Right lobe of liver (tissue), 6 donors: Measurements from ENCODE around the gene USP6NL. TPM values are rescaled to one million over a fixed set of nuclear protein-coding genes. Genes with fewer than 3 reads are reported as not detected.

ENCODE experiments used
- ATAC-seq, 4 donors: fragments of 200-7000 bp; cut with Tn5 transposase; one replicate each; pipeline ENCODE4 v1.9.1; 2020; ENCODE audit warnings: mild to moderate bottlenecking in 4 of 4, moderate library complexity in 4 of 4
- DNase-seq, 3 donors: peaks; one replicate each; pipeline ENCODE4 v3.0.0-alpha.2; 2020
- H3K27ac ChIP-seq, 3 donors: fragments of 200-600 bp; one replicate each; pipeline ENCODE4 v1.8.0; 2022
- H3K27me3 ChIP-seq, 2 donors: fragments of 200-600 bp; one replicate each; pipeline ENCODE4 v1.8.0; 2022
- H3K36me3 ChIP-seq, 4 donors: fragments of 200-600 bp; sonication (generic) in 1 of 4; one replicate each; pipeline versions ENCODE4 v1.5.1 to v1.8.0; 2017 to 2022; ENCODE audit warnings: control low read depth in 1 of 4
- H3K4me1 ChIP-seq, 4 donors: fragments of 200-600 bp; sonication (generic) in 1 of 4; one replicate each; pipeline versions ENCODE4 v1.5.1 to v1.8.0; 2017 to 2022; ENCODE audit warnings: control low read depth in 1 of 4
- H3K4me3 ChIP-seq, 3 donors: fragments of 200-600 bp; one replicate each; pipeline ENCODE4 v1.8.0; 2022
- H3K9me3 ChIP-seq, 4 donors: fragments of 200-600 bp; sonication (generic) in 1 of 4; one replicate each; pipeline versions ENCODE4 v1.5.1 to v1.8.0; 2017 to 2022; ENCODE audit warnings: control low read depth in 1 of 4
- POLR2A ChIP-seq: fragments of 450-650 bp; IDR thresholded peaks from one replicate; pipeline ENCODE4 v1.6.1; 2017; ENCODE audit warnings: antibody characterized with exemption, mild to moderate bottlenecking
- WGBS: methylation state at CpG from one replicate; pipeline ENCODE4 v1.1.6; 2018; ENCODE audit warnings: low coverage, low lambda C conversion rate; ENCODE audit not compliant: insufficient coverage; ENCODE audit errors: missing lambda C conversion rate; 5-methylcytosine and 5-hydroxymethylcytosine counted together
- intact Hi-C, 2 donors: fragments of 100-400 bp; cut with DNase I; formaldehyde crosslinking; loops; one replicate each; pipeline versions ENCODE4 v1.11.2 to v1.14.1; 2022
- total RNA-seq, 6 experiments: library from RNA; depleted of rRNA in 2 of 6; stranded (reverse); fragments of >200 nt in 2 of 6; fragmentation: NEBNext Ultra II Directional in 3 of 6; extraction: Animal tissue kit (Norgen Biotek cat#: 25700) in 3 of 6; gene quantifications; one replicate each; pipeline versions ENCODE4 v1.1.0 to v1.2.4, GENCODE V29; 2016 to 2023
- TF ChIP-seq, protein P1 (sequence below), 4 donors: fragments of 200-600 bp in 3 of 4; fragments of 450-650 bp in 1 of 4; IDR thresholded peaks; one replicate each; pipeline versions ENCODE4 v1.5.1 to v1.8.0; 2016 to 2022; ENCODE audit warnings: antibody characterized with exemption in 4 of 4, mild to moderate bottlenecking in 2 of 4
- donor health status: DM: no; HTN: yes; CAD: no.
- donor health status: DM: no; HTN: no; CAD: no.
- donor health status: DM: no; HTN: no; CAD: no.
- donor health status: DM: no; HTN: yes; CAD: no.
- donor health status: DM: no; HTN: yes; CAD: no.

USP6NL gene
- total RNA-seq, 6 experiments from 2014 or later, result 8.4 to 15.3 (median 11.5) TPM

DNA sequence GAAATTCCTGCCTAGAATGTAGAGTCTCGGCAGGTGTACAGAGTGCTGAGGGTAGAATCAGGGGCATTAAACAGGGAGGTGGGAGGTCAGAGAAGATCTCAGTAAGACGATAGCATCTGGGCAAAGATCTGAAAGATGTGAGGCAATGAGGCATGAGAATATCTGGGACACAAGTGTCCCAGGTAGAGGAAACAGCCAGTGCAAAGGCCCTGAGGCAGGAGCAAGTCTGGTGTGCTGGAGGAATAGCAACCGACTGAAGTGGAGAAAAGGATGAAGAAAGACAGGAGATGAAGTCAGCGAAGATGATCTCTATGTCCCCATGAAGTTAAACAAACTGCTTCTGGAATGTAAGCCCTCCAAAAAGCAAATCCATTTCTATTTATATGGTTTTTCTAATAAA, 84.4 kb downstream of the USP6NL start:
- DNase-seq, result no peak
- no peak for ATAC-seq
- Histone ChIP-seq H3K27me3 (no peaks in the 10 kb centered on the region), H3K9me3 (no peaks in the 10 kb centered on the region), H3K4me1 (peaks cover 0 to 39% (median 10%) of the 10 kb centered on the region in 4 donors), H3K36me3 (no peaks in the 10 kb centered on the region), H3K27ac (no peak overlapping the region), H3K4me3 (no peak overlapping the region)
- intact Hi-C loops, result no loop called here
- 75% methylated on average over 4 of the region's 4 CpGs for WGBS
- TF ChIP-seq, protein P1, sequence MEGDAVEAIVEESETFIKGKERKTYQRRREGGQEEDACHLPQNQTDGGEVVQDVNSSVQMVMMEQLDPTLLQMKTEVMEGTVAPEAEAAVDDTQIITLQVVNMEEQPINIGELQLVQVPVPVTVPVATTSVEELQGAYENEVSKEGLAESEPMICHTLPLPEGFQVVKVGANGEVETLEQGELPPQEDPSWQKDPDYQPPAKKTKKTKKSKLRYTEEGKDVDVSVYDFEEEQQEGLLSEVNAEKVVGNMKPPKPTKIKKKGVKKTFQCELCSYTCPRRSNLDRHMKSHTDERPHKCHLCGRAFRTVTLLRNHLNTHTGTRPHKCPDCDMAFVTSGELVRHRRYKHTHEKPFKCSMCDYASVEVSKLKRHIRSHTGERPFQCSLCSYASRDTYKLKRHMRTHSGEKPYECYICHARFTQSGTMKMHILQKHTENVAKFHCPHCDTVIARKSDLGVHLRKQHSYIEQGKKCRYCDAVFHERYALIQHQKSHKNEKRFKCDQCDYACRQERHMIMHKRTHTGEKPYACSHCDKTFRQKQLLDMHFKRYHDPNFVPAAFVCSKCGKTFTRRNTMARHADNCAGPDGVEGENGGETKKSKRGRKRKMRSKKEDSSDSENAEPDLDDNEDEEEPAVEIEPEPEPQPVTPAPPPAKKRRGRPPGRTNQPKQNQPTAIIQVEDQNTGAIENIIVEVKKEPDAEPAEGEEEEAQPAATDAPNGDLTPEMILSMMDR (IDR thresholded peaks at IDR 0.05), result no peak
- TF ChIP-seq POLR2A, result no peak

DNA sequence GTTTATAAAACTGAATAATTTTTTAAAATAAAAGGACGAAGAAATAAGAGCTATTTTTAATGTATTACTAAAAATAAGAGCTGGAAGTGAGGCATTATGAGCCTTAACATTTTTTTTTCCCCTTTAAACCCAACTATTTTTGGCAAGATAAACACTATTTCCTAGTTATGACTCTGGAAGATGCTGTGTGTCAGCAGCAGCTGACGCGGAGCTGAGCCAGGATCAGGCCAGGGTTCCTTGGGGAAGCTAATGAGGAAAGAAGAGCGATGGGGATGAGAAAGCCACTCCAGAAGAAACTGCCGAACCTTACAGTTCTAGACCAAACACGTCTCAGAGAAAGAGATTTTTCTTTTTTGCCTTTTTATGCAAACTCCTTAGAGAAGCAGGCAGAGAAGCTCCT, 85.9 kb downstream of the USP6NL start:
- H3K36me3 ChIP-seq, result no peaks in the 10 kb centered on the region
- TF ChIP-seq POLR2A, result no peak
- TF ChIP-seq, protein P1 (IDR thresholded peaks at IDR 0.05), result no peak
- peak in 1 of 3 donors; percentile 34 for DNase-seq
- peak overlapping the region in 2 of 3 donors; percentile 8 to 31 for H3K27ac ChIP-seq
- peak in 1 of 4 donors; percentile 4 for ATAC-seq
- H3K4me3 ChIP-seq, result no peak overlapping the region
- WGBS, result 65% methylated on average over 6 of the region's 6 CpGs
- H3K4me1 ChIP-seq, result peaks cover 0 to 47% (median 15%) of the 10 kb centered on the region in 4 donors
- intact Hi-C loops, result no loop called here
- H3K9me3 ChIP-seq, result no peaks in the 10 kb centered on the region
- no peaks in the 10 kb centered on the region for H3K27me3 ChIP-seq

- H3K27ac ChIP-seq, result peak overlapping the region; percentile 42 to 55 (median 42)
- DNase-seq, result peak; percentile 32 to 74 (median 66)
- TF ChIP-seq POLR2A, result no peak
- TF ChIP-seq, protein P1 (IDR thresholded peaks at IDR 0.05), result peak in 1 of 4 donors; percentile 19
- peak; percentile 84 to 95 (median 90) for ATAC-seq
- 18% methylated on average over 4 of the region's 4 CpGs for WGBS
- H3K36me3 ChIP-seq, result no peaks in the 10 kb centered on the region
- intact Hi-C loops, result no loop called here
- no peaks in the 10 kb centered on the region for H3K27me3 ChIP-seq
- H3K4me1 ChIP-seq, result peaks cover 0 to 40% (median 15%) of the 10 kb centered on the region in 4 donors
- H3K9me3 ChIP-seq, result no peaks in the 10 kb centered on the region
- H3K4me3 ChIP-seq, result no peak overlapping the region
Measured at GRCh38 chr10:11522821-11523245, 88.6 kb downstream of the USP6NL start.

DNA sequence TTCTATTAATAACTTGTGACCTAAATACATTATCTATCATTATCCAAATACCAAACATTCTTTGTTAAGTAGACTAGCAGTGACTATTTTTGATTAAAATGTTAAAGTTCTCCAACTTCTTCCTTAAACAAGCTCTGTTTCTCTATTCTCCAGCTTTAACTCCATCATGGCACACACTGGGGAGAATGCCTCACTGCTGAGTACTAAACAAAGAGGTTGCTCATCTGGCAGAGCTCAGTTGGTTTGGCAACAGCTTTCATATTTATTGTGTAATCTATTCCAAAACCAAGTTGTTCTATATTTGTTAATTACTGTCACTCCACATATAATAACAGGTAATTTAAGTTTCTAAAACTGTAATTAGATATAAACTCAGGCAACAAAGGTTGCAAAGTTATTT, 89.6 kb downstream of the USP6NL start:
- Histone ChIP-seq H3K27ac (peak overlapping the region in 2 of 3 donors; percentile 42 to 55), H3K4me1 (peaks cover 0 to 44% (median 15%) of the 10 kb centered on the region in 4 donors), H3K9me3 (no peaks in the 10 kb centered on the region), H3K27me3 (no peaks in the 10 kb centered on the region), H3K4me3 (no peak overlapping the region), H3K36me3 (no peaks in the 10 kb centered on the region)
- intact Hi-C loops, result no loop called here
- TF ChIP-seq POLR2A, result no peak
- TF ChIP-seq, protein P1 (IDR thresholded peaks at IDR 0.05), result no peak
- ATAC-seq, result peak; percentile 48 to 67 (median 55)
- DNase-seq, result no peak

GRCh38 chr10:11520892-11521291, 90.6 kb downstream of the USP6NL start:
- Histone ChIP-seq H3K27me3 (no peaks in the 10 kb centered on the region), H3K4me3 (no peak overlapping the region), H3K36me3 (no peaks in the 10 kb centered on the region), H3K9me3 (no peaks in the 10 kb centered on the region), H3K4me1 (peaks cover 0 to 54% (median 15%) of the 10 kb centered on the region in 4 donors), H3K27ac (no peak overlapping the region)
- no peak for TF ChIP-seq POLR2A
- TF ChIP-seq, protein P1 (IDR thresholded peaks at IDR 0.05), result no peak
- intact Hi-C loops, result no loop called here
- WGBS, result 59% methylated on average over 1 of the region's 1 CpG
- ATAC-seq (no peak), DNase-seq (no peak)
